Measurements from ENCODE around the gene RGS1. TPM values are rescaled to one million over a fixed set of nuclear protein-coding genes. Genes with fewer than 3 reads are reported as not detected.

Gene RGS1
- polyA plus RNA-seq, 3 donors, result 2.1 to 4.6 (median 3.5) TPM

GRCh38 chr1:192579010-192579738 lies 3.6 kb downstream of the RGS1 start:
- no peak for DNase-seq (ENCODE audit: low read depth in 3 of 3, low spot score in 2 of 3)

DNA sequence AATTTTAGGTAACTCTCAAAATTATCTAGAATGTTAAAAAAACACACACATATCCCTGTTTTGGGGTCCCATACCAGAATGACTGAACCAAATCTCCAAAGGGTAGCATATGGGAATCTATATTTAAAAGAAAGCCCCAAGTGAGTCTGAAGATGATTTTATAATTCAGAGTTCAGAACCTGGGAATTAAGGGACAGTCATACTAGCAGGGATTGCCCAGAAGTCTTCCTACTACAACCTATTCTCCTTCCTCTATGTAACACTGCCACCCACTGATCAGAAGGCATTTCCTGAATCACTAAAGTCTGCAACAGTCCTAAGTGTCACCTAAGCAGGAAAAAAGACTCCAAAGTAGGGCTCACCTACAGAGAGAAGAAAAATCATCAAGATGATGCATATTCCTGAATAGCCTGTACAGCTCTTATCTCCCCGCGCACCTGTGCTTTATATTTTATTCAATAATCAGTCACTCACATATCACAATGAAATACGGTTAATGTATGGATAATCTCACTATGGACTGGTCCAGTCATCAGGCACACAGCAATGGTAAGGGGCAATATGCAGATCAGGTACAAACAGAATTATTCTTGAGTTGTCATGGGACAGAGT lies 4.9 kb downstream of the RGS1 start:
- no peak for DNase-seq (ENCODE audit: low read depth in 3 of 3, low spot score in 2 of 3)

- no peak for DNase-seq (ENCODE audit: low read depth in 3 of 3, low spot score in 2 of 3)
These were observed 5.8 kb downstream of the RGS1 start for GRCh38 chr1:192581131-192581927.

GRCh38 chr1:192584866-192585265 lies 9.3 kb downstream of the RGS1 start:
- no peak for DNase-seq (ENCODE audit: low read depth in 3 of 3, low spot score in 2 of 3)

- DNase-seq (ENCODE audit: low read depth in 3 of 3, low spot score in 2 of 3), result no peak
These were observed 12.1 kb downstream of the RGS1 start for GRCh38 chr1:192587386-192588266.

- no peak for DNase-seq (ENCODE audit: low read depth in 3 of 3, low spot score in 2 of 3)
These were observed 13.0 kb downstream of the RGS1 start for GRCh38 chr1:192588546-192588945.

DNA sequence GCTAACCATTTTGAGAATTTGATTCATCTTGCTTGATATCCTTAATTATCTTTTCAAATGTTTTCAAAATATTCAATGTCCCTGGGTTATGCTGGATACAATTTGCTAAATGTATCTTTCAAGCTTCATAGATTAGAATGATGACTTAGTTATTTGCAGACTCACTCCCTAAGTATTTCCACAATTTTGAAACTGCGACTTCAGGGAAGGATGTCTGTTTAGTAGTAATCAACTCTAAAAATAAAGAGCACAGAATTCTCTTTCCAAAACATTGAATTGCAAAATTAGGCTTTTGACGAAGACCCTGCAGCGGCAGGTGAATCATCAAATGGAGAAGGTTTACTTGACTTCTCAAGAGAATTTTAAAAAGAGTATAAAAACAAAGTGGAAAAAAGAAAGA lies 14.2 kb downstream of the RGS1 start:
- no peak for DNase-seq (ENCODE audit: low read depth in 3 of 3, low spot score in 2 of 3)

GRCh38 chr1:192592517-192592916 lies 16.9 kb downstream of the RGS1 start:
- DNase-seq (ENCODE audit: low read depth in 3 of 3, low spot score in 2 of 3), result no peak

DNA sequence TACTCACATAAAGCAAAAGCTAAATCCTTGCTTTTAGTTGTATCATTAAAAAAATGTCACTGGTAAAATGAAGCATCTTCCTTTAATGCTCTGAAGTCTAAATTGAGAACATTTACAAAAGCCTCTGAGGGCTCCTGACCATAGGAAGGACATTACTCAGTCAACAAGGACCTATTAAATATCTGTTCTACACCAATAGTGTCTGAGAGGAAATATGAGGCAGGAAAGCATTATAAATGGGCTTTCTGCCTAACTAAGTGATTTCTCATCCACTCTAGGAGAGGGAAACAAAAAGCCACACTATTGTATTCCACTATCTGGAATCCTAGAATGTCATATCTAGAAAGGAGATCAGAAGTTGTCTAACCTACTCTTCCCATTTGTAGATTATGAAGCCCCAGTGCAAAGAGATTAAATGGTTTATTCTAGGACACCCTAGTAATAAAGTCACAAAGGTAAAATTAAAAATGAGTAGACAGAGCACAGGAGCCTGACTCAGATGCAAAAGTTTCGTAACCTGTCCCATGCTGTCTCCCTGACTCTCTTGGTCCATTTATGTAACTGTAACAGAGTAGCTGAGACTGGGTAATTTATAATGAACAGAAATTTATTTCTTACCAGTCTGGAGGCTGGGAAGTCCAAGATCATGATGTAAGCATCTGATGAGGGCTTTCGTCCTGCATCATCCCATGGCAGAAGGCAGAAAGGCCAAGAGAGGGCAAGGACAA lies 17.6 kb downstream of the RGS1 start:
- DNase-seq (ENCODE audit: low read depth in 3 of 3, low spot score in 2 of 3), result no peak

GRCh38 chr1:192595299-192595698 lies 19.7 kb downstream of the RGS1 start:
- no peak for DNase-seq (ENCODE audit: low read depth in 3 of 3, low spot score in 2 of 3)

DNA sequence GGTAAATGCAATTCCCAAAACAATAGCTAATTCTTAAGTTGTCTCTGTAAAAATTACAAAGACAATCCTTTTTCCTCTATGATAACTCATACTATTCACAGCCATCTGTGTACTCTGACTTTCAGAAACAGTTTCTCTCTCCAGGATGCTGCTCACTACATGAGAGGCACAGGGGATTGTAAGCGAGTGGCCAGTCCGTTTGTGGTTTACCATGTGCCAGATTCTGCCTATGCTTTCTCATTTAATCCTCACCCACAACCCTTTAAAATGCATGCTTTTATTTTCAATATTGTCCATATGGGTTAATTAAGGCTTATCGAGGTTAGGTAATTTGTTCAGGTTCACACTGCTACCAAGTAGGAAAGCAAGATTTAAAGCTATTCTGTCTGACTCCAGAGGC lies 23.0 kb downstream of the RGS1 start:
- no peak for DNase-seq (ENCODE audit: low read depth in 3 of 3, low spot score in 2 of 3)

GRCh38 chr1:192600275-192600674 lies 24.7 kb downstream of the RGS1 start:
- no peak for DNase-seq (ENCODE audit: low read depth in 3 of 3, low spot score in 2 of 3)

- DNase-seq (ENCODE audit: low read depth in 3 of 3, low spot score in 2 of 3), result no peak
These were observed 25.6 kb downstream of the RGS1 start for GRCh38 chr1:192601143-192601542.

GRCh38 chr1:192601567-192601966 lies 26.0 kb downstream of the RGS1 start:
- no peak for DNase-seq (ENCODE audit: low read depth in 3 of 3, low spot score in 2 of 3)

DNA sequence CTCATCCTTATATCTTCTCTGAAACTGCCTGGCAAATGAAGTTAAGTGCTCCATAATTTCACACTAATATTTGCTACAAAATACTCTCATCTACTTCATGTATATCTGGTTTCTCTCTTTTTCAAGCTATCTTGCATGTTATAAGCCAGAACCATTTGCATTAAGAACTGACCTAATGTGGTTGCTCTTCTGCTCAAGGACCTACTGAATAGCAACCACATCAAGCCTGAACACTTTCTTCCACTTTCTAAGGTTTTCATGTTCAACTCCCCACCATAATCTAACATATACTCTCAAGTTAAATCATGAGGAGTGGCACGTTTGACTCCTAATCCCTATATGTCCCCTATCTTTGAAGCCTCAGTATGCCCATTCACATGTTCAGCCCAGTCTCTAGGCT lies 27.2 kb downstream of the RGS1 start:
- DNase-seq (ENCODE audit: low read depth in 3 of 3, low spot score in 2 of 3), result no peak

DNA sequence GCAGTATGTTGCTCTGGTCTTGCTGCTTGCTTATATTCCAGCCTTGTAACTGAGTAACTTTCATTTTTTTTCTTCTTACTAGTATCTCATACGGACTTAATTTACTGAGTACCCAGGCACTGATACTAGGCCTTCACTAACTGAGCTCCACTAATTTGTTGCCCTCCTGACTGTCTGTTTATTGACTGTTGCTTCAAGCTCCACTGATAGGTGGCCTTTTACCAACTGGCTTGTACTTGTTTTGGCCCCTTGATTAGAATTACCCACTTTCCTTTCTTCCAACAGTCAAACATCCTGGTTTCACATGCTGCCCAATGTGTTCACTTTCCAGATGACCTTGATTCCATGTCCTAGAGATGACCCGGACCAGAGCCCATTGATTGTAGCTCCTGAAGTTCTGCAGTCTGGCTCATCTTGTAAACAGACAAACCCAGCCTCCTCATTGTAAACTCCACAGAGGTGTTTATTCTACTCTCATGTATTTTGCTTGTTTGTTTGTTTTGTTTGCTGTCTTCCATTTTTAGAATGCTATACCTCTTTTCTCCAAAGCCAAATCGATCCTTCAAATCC lies 27.7 kb downstream of the RGS1 start:
- no peak for DNase-seq (ENCODE audit: low read depth in 3 of 3, low spot score in 2 of 3)

DNA sequence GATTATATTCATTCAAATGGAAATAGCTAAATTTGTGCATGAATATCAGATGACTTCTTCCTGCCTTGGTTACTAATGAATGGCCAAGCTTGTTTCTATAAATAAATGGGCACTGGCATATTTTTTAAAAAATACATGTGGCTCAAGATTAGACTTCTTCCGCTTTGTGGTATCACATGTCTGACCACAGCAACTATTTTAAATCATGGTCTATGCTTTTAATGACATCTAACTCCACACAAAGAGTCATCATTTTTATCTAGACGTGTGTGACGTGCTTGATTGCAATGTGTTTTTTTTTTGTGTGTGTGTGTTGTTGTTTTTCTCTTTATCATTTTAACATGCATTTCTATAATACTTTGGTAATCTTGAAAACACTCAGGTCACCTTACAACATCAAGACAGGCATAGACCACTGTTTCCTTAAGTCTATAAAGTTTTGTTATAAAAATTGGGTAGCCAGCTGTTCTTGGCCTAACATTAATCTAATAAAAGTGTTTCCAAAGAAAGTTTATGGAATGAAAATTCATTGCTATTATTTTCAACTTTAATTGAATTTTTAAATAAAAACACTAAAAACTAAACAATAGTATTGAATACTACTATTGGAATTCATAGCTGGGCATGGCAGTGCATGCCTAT lies 29.5 kb downstream of the RGS1 start:
- DNase-seq (ENCODE audit: low read depth in 3 of 3, low spot score in 2 of 3), result no peak

GRCh38 chr1:192608671-192609070 lies 33.1 kb downstream of the RGS1 start:
- DNase-seq (ENCODE audit: low read depth in 3 of 3, low spot score in 2 of 3), result no peak

All from right renal cortex interstitium (tissue), 3 donors.